HepG2 (cell line): ENCODE data around the gene KLK14. TPM values are rescaled to one million over a fixed set of nuclear protein-coding genes. Genes with fewer than 3 reads are reported as not detected.

Source experiments
- ATAC-seq: fragments of 200-7000 bp; cut with Tn5 transposase; 3 replicates; pipeline ENCODE4 v1.9.1; 2020; ENCODE audit warnings: mild to moderate bottlenecking, moderate library complexity
- BruUV-seq: library from RNA; stranded (reverse); fragments of 400-500 nt; replicated peaks from 2 replicates; lab custom pipeline; 2021; lab: Mats Ljungman, UMichigan
- CTCF ChIA-PET: fragments of 300-600 bp; formaldehyde crosslinking; extraction: SDS; loops from one replicate; lab custom pipeline; 2021; ENCODE audit warnings: low total read pairs, inconsistent platforms, low intra/inter-chr PET ratio; lab: Yijun Ruan, JAX
- POLR2A ChIA-PET: fragments of 350-600 bp; sonication (Branson Sonifier 250); formaldehyde crosslinking; loops from one replicate; lab custom pipeline; 2020; ENCODE audit warnings: antibody characterized with exemption, inconsistent platforms; lab: Yijun Ruan, JAX
- DNase-seq: peaks from one replicate; pipeline ENCODE4 v3.0.0-alpha.2; 2015; ENCODE audit warnings: low spot score
- FAIRE-seq: peaks from 3 replicates; lab custom pipeline; 2011; peaks lifted over from hg19 to GRCh38; lab: Jason Lieb, UNC
- H2AFZ ChIP-seq: one replicate; pipeline ENCODE4 v1.6.1; 2011; ENCODE audit warnings: low read length, inconsistent platforms
- H3K27ac ChIP-seq: fragments of 300-600 bp; 3 replicates; pipeline ENCODE4 v1.8.0; 2011; ENCODE audit warnings: mixed run types, mild to moderate bottlenecking, mixed read lengths, low read length, inconsistent platforms; ENCODE audit not compliant: insufficient read depth; ENCODE audit errors: extremely low read length
- H3K27me3 ChIP-seq, 2 experiments: fragments of 200-600 bp in 1 of 2; 2 replicates in 1 of 2; 3 replicates in 1 of 2; pipeline versions ENCODE4 v1.6.0 to v1.8.0; 2011; ENCODE audit warnings: low read length in 2 of 2, mild to moderate bottlenecking in 2 of 2, moderate library complexity in 2 of 2, inconsistent platforms in 1 of 2; ENCODE audit not compliant: insufficient read depth in 2 of 2, control insufficient read depth in 1 of 2
- H3K36me3 ChIP-seq, 2 experiments: fragments of 200-600 bp in 1 of 2; replicated peaks in 1 of 2; 2 replicates in 1 of 2; 3 replicates in 1 of 2; pipeline versions ENCODE4 v1.5.1 to v1.8.0; 2011; ENCODE audit warnings: low read length in 2 of 2, inconsistent platforms in 1 of 2; ENCODE audit not compliant: insufficient read depth in 2 of 2, control insufficient read depth in 1 of 2
- H3K4me1 ChIP-seq: 2 replicates; pipeline ENCODE4 v1.5.1; 2012; ENCODE audit warnings: low read length, inconsistent platforms; ENCODE audit not compliant: insufficient read depth
- H3K4me2 ChIP-seq: 2 replicates; pipeline ENCODE4 v1.6.0; 2011; ENCODE audit warnings: low read depth, low read length, inconsistent platforms
- H3K4me3 ChIP-seq, 3 experiments: fragments of 200-600 bp in 1 of 3; sonication (generic), shearing (Covaris generic) in 1 of 3; replicated peaks in 1 of 3; 2 replicates each; pipeline ENCODE4 v1.5.1; 2011 to 2016; ENCODE audit warnings: low read length in 3 of 3, inconsistent platforms in 2 of 3, low read depth in 2 of 3, mild to moderate bottlenecking in 2 of 3, control low read depth in 1 of 3, mixed read lengths in 1 of 3; ENCODE audit not compliant: insufficient read depth in 1 of 3
- H3K79me2 ChIP-seq: one replicate; pipeline ENCODE4 v1.6.1; 2011; ENCODE audit warnings: low read length, inconsistent platforms; ENCODE audit not compliant: insufficient read depth
- H3K9ac ChIP-seq: 2 replicates; pipeline ENCODE4 v1.6.0; 2011; ENCODE audit warnings: mild to moderate bottlenecking, low read depth, low read length, inconsistent platforms; ENCODE audit not compliant: insufficient read depth
- H3K9me3 ChIP-seq: 2 replicates; pipeline ENCODE4 v1.5.1; 2012; ENCODE audit warnings: mild to moderate bottlenecking, low read length
- H4K20me1 ChIP-seq: 2 replicates; pipeline ENCODE4 v1.6.0; 2011; ENCODE audit warnings: inconsistent platforms, mild to moderate bottlenecking, low read length, moderate library complexity; ENCODE audit not compliant: insufficient read depth
- CSRNP2 ChIP-seq: sonication (generic); formaldehyde crosslinking; conservative IDR thresholded peaks from 2 replicates; pipeline ENCODE4 v1.8.0; 2022; ENCODE audit warnings: low read depth, missing genetic modification reagents
- EEA1 ChIP-seq: sonication (generic); formaldehyde crosslinking; IDR thresholded peaks from 2 replicates; pipeline ENCODE4 v1.5.1; 2020; ENCODE audit warnings: mild to moderate bottlenecking, missing genetic modification reagents, borderline replicate concordance
- GLI4 ChIP-seq: sonication (generic); formaldehyde crosslinking; IDR thresholded peaks from 2 replicates; pipeline ENCODE4 v1.5.1; 2020; ENCODE audit warnings: missing genetic modification reagents, mild to moderate bottlenecking, moderate library complexity, borderline replicate concordance
- HINFP ChIP-seq: sonication (generic); formaldehyde crosslinking; IDR thresholded peaks from 2 replicates; pipeline ENCODE4 v1.4.0; 2020; ENCODE audit warnings: low read depth, mild to moderate bottlenecking, missing genetic modification reagents
- NR3C1 ChIP-seq: sonication (generic); formaldehyde crosslinking; IDR thresholded peaks from 2 replicates; pipeline ENCODE4 v1.4.0; 2020; ENCODE audit warnings: missing genetic modification reagents
- PAWR ChIP-seq: sonication (generic); formaldehyde crosslinking; IDR thresholded peaks from 2 replicates; pipeline ENCODE4 v1.4.0; 2020; ENCODE audit warnings: missing genetic modification reagents, mild to moderate bottlenecking, borderline replicate concordance
- RBFOX2 ChIP-seq: fragments of 200-400 bp; formaldehyde crosslinking; IDR thresholded peaks from 2 replicates; pipeline ENCODE4 v1.6.1; 2017; ENCODE audit warnings: low read depth, mild to moderate bottlenecking, low read length
- TEAD2 ChIP-seq: sonication (generic); formaldehyde crosslinking; IDR thresholded peaks from 2 replicates; pipeline ENCODE4 v1.9.0; 2021; ENCODE audit warnings: missing genetic modification reagents
- ZBTB39 ChIP-seq: sonication (generic); formaldehyde crosslinking; IDR thresholded peaks from 2 replicates; pipeline ENCODE4 v1.5.0; 2020; ENCODE audit warnings: missing genetic modification reagents
- ZNF121 ChIP-seq: sonication (generic); formaldehyde crosslinking; IDR thresholded peaks from 2 replicates; pipeline ENCODE4 v1.5.0; 2020; ENCODE audit warnings: mild to moderate bottlenecking, missing genetic modification reagents
- WGBS: methylation state at CpG from one replicate; pipeline ENCODE4 v1.1.6; 2017; ENCODE audit warnings: low lambda C conversion rate; 5-methylcytosine and 5-hydroxymethylcytosine counted together
- in situ Hi-C: cut with HindIII; loops from 2 replicates; pipeline ENCODE4 v1.10.0; 2017; ENCODE audit warnings: low pct_unique_long_range_greater_than_20kb; ENCODE audit not compliant: extremely low pct_ligation_motif_present
- intact Hi-C: fragments of 100-400 bp; cut with micrococcal nuclease; formaldehyde crosslinking; loops from one replicate; pipeline ENCODE4 v1.10.0; 2022; ENCODE audit not compliant: unreplicated experiment
- polyA plus RNA-seq, 8 experiments: library from polyadenylated mRNA; depleted of rRNA in 3 of 8; stranded (reverse) in 7 of 8; unstranded in 1 of 8; fragments of >200 nt; fragmentation: Illumina TruSeq in 4 of 8; extraction: Trizol in 4 of 8; gene quantifications; 2 replicates each; pipeline versions ENCODE4 v1.2.1 to v1.2.3, GENCODE V29; 2011 to 2016; ENCODE audit warnings: low read depth in 4 of 8, missing spikeins in 1 of 8, mixed read lengths in 1 of 8; ENCODE audit not compliant: insufficient read depth in 1 of 8
- total RNA-seq, 5 experiments: library from RNA; depleted of rRNA; stranded (reverse); fragments of >200 nt; fragmentation: Illumina TruSeq; extraction: Trizol; gene quantifications; 2 replicates each; pipeline ENCODE4 v1.2.3, GENCODE V29; 2016; ENCODE audit warnings: low read depth in 1 of 5
- TF ChIP-seq, protein P1 (sequence below): sonication (generic); formaldehyde crosslinking; IDR thresholded peaks from 2 replicates; pipeline ENCODE4 v1.4.0; 2020; ENCODE audit warnings: low read depth, missing genetic modification reagents
- TF ChIP-seq, protein P2 (sequence below): sonication (generic); formaldehyde crosslinking; IDR thresholded peaks from 2 replicates; pipeline ENCODE4 v1.4.0; 2020; ENCODE audit warnings: missing genetic modification reagents

The KLK14 gene
- total and polyA plus RNA-seq, 2 of the 13 experiments (the other 11 are each of a cell fraction or from before 2014, with no cell fraction given), result not detected

GRCh38 chr19:51127755-51128154 is 45.1 kb upstream of the KLK14 start (continued):
- no peak for TF ChIP-seq EEA1 (CRISPR knock-in tag)
- TF ChIP-seq GLI4 (CRISPR knock-in tag), result no peak
- TF ChIP-seq, protein P1, sequence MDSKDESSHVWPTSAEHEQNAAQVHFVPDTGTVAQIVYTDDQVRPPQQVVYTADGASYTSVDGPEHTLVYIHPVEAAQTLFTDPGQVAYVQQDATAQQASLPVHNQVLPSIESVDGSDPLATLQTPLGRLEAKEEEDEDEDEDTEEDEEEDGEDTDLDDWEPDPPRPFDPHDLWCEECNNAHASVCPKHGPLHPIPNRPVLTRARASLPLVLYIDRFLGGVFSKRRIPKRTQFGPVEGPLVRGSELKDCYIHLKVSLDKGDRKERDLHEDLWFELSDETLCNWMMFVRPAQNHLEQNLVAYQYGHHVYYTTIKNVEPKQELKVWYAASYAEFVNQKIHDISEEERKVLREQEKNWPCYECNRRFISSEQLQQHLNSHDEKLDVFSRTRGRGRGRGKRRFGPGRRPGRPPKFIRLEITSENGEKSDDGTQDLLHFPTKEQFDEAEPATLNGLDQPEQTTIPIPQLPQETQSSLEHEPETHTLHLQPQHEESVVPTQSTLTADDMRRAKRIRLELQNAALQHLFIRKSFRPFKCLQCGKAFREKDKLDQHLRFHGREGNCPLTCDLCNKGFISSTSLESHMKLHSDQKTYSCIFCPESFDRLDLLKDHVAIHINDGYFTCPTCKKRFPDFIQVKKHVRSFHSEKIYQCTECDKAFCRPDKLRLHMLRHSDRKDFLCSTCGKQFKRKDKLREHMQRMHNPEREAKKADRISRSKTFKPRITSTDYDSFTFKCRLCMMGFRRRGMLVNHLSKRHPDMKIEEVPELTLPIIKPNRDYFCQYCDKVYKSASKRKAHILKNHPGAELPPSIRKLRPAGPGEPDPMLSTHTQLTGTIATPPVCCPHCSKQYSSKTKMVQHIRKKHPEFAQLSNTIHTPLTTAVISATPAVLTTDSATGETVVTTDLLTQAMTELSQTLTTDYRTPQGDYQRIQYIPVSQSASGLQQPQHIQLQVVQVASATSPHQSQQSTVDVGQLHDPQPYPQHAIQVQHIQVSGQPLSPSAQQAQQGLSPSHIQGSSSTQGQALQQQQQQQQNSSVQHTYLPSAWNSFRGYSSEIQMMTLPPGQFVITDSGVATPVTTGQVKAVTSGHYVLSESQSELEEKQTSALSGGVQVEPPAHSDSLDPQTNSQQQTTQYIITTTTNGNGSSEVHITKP (CRISPR knock-in tag), result no peak
- TF ChIP-seq TEAD2 (CRISPR knock-in tag), result no peak
- TF ChIP-seq PAWR (CRISPR knock-in tag), result no peak
- TF ChIP-seq CSRNP2, result no peak
- TF ChIP-seq RBFOX2, result no peak

DNA sequence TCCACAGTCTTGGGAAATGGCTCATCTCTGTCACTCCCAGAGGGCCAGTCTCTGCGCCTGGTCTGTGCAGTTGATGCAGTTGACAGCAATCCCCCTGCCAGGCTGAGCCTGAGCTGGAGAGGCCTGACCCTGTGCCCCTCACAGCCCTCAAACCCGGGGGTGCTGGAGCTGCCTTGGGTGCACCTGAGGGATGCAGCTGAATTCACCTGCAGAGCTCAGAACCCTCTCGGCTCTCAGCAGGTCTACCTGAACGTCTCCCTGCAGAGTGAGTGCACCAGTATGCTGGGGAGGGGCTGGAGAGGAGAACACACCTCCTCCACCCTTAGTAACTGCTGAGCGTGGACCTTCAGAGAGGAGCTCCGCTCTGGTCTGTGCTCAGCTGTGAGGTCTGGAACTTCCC is 44.3 kb upstream of the KLK14 start:
- no peaks in the 10 kb centered on the region for H3K36me3 ChIP-seq
- no peak overlapping the region for H3K4me2 ChIP-seq
- H2AFZ ChIP-seq, result no peak overlapping the region
- H3K27ac ChIP-seq, result no peak overlapping the region
- BruUV-seq, result no TSS peak
- no peaks in the 10 kb centered on the region for H4K20me1 ChIP-seq
- FAIRE-seq (no peak), ATAC-seq (no peak), DNase-seq (no peak)
- no peak overlapping the region for H3K4me3 ChIP-seq
- H3K9ac ChIP-seq, result no peak overlapping the region
- ChIA-PET POLR2A (no interaction called here), CTCF (no interaction called here)
- in situ Hi-C loops, result no loop called here
- H3K9me3 ChIP-seq, result no peaks in the 10 kb centered on the region
- H3K27me3 ChIP-seq, result peaks cover 4 to 48% of the 10 kb centered on the region in 2 experiments; a peak in 4 of 5 replicates
- no peaks in the 10 kb centered on the region for H3K79me2 ChIP-seq
- no peaks in the 10 kb centered on the region for H3K4me1 ChIP-seq
- intact Hi-C loops, result no loop called here
- WGBS, result 5% methylated on average over 1 of the region's 6 CpGs
- TF ChIP-seq ZNF121 (no peak), HINFP (CRISPR knock-in tag) (no peak), ZBTB39 (CRISPR knock-in tag) (no peak), NR3C1 (CRISPR knock-in tag) (no peak)
- TF ChIP-seq, protein P2, sequence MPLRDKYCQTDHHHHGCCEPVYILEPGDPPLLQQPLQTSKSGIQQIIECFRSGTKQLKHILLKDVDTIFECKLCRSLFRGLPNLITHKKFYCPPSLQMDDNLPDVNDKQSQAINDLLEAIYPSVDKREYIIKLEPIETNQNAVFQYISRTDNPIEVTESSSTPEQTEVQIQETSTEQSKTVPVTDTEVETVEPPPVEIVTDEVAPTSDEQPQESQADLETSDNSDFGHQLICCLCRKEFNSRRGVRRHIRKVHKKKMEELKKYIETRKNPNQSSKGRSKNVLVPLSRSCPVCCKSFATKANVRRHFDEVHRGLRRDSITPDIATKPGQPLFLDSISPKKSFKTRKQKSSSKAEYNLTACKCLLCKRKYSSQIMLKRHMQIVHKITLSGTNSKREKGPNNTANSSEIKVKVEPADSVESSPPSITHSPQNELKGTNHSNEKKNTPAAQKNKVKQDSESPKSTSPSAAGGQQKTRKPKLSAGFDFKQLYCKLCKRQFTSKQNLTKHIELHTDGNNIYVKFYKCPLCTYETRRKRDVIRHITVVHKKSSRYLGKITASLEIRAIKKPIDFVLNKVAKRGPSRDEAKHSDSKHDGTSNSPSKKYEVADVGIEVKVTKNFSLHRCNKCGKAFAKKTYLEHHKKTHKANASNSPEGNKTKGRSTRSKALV, result no peak
